ENCODE measurements around the gene CASP10. TPM values are rescaled to one million over a fixed set of nuclear protein-coding genes. Genes with fewer than 3 reads are reported as not detected.

Gene CASP10
- total and polyA plus RNA-seq, 2 of the 13 experiments (the other 11 are each of a cell fraction or from before 2014, with no cell fraction given): 22.2 to 23.8 TPM

GRCh38 chr2:201172279-201172678, 10.7 kb upstream of the CASP10 start:
- ChIA-PET CTCF (ENCODE audit: low intra/inter-chr PET ratio, low total read pairs) (no interaction called here), POLR2A (interaction anchor here (1.1 kb wide), 1 partner anchor 208 kb away, joined by 3 read pairs; the partner anchor contains the start of gene ORC2)
- H2AFZ ChIP-seq (ENCODE audit: low read length): no peak overlapping the region
- intact Hi-C loops (cut with micrococcal nuclease; ENCODE audit: unreplicated experiment) (no loop called here), in situ Hi-C loops (cut with HindIII; ENCODE audit: extremely low pct_ligation_motif_present, low pct_unique_long_range_greater_than_20kb) (no loop called here)
- TF ChIP-seq CEBPB (IDR thresholded peaks at IDR 0.05; ENCODE audit: borderline replicate concordance, low read depth, low read length): peak; percentile 79
- TF ChIP-seq RERE (CRISPR knock-in tag; IDR thresholded peaks at IDR 0.05; ENCODE audit: low read depth): no peak
- H3K9ac ChIP-seq (ENCODE audit: insufficient read depth, low read depth, low read length): no peak overlapping the region
- no peak overlapping the region for H3K4me3 ChIP-seq (replicated peaks in 1 of 3; ENCODE audit: insufficient read depth in 1 of 3, low read depth in 2 of 3, low read length in 3 of 3)
- no peaks in the 10 kb centered on the region for H3K27me3 ChIP-seq (ENCODE audit: control insufficient read depth in 1 of 2, insufficient read depth in 2 of 2, low read length in 2 of 2)
- peaks cover 16% of the 10 kb centered on the region for H3K4me1 ChIP-seq (ENCODE audit: insufficient read depth, low read length)
- FAIRE-seq (no peak), DNase-seq (ENCODE audit: low spot score) (no peak), ATAC-seq (no peak)
- H3K9me3 ChIP-seq (ENCODE audit: low read length): no peaks in the 10 kb centered on the region
- no peak overlapping the region for H3K27ac ChIP-seq (ENCODE audit: extremely low read length, insufficient read depth, low read length)
- no peaks in the 10 kb centered on the region for H3K36me3 ChIP-seq (replicated peaks in 1 of 2; ENCODE audit: control insufficient read depth in 1 of 2, insufficient read depth in 2 of 2, low read length in 2 of 2)
- WGBS (ENCODE audit: low lambda C conversion rate): 35% methylated on average over 2 of the region's 2 CpGs
- BruUV-seq (replicated peaks): no TSS peak
- no peaks in the 10 kb centered on the region for H4K20me1 ChIP-seq (ENCODE audit: insufficient read depth, low read length)
- no peak overlapping the region for H3K4me2 ChIP-seq (ENCODE audit: low read depth, low read length)
- no peaks in the 10 kb centered on the region for H3K79me2 ChIP-seq (ENCODE audit: insufficient read depth, low read length)

- DNase-seq (ENCODE audit: low spot score): no peak
- no peak for ATAC-seq
- ChIA-PET POLR2A (no interaction called here), CTCF (ENCODE audit: low intra/inter-chr PET ratio, low total read pairs) (no interaction called here)
- no peaks in the 10 kb centered on the region for H3K36me3 ChIP-seq (replicated peaks in 1 of 2; ENCODE audit: control insufficient read depth in 1 of 2, insufficient read depth in 2 of 2, low read length in 2 of 2)
- H3K27ac ChIP-seq (ENCODE audit: extremely low read length, insufficient read depth, low read length): no peak overlapping the region
- no peak overlapping the region for H3K4me3 ChIP-seq (replicated peaks in 1 of 3; ENCODE audit: insufficient read depth in 1 of 3, low read depth in 2 of 3, low read length in 3 of 3)
- no peaks in the 10 kb centered on the region for H3K79me2 ChIP-seq (ENCODE audit: insufficient read depth, low read length)
- WGBS (ENCODE audit: low lambda C conversion rate): 89% methylated on average over 1 of the region's 1 CpG
- no peak overlapping the region for H2AFZ ChIP-seq (ENCODE audit: low read length)
- intact Hi-C loops (cut with micrococcal nuclease; ENCODE audit: unreplicated experiment) (no loop called here), in situ Hi-C loops (cut with HindIII; ENCODE audit: extremely low pct_ligation_motif_present, low pct_unique_long_range_greater_than_20kb) (loop anchor here (5.0 kb wide), 2 partner anchors 102 to 267 kb away; partner anchors contain the start of genes HYCC2 and NDUFB3)
- peaks cover 11% of the 10 kb centered on the region; the same call in 1 of the 2 replicates for H3K9me3 ChIP-seq (ENCODE audit: low read length)
- H3K4me2 ChIP-seq (ENCODE audit: low read depth, low read length): no peak overlapping the region
- H3K27me3 ChIP-seq (ENCODE audit: control insufficient read depth in 1 of 2, insufficient read depth in 2 of 2, low read length in 2 of 2): no peaks in the 10 kb centered on the region
- BruUV-seq (replicated peaks): no TSS peak
- H4K20me1 ChIP-seq (ENCODE audit: insufficient read depth, low read length): no peaks in the 10 kb centered on the region
- no peak for FAIRE-seq
- H3K4me1 ChIP-seq (ENCODE audit: insufficient read depth, low read length): peaks cover 22% of the 10 kb centered on the region
- H3K9ac ChIP-seq (ENCODE audit: insufficient read depth, low read depth, low read length): no peak overlapping the region
- no peak for TF ChIP-seq ZBTB8A (CRISPR knock-in tag; IDR thresholded peaks at IDR 0.05; ENCODE audit: borderline replicate concordance, low read depth)
- TF ChIP-seq MXD1 (CRISPR knock-in tag; IDR thresholded peaks at IDR 0.05): no peak
- no peak for TF ChIP-seq RBM39 (IDR thresholded peaks at IDR 0.05; ENCODE audit: low read depth, low read length, poor library complexity, severe bottlenecking)
- TF ChIP-seq ZNF382 (CRISPR knock-in tag; IDR thresholded peaks at IDR 0.05; ENCODE audit: borderline replicate concordance): no peak
- TF ChIP-seq CERS6 (CRISPR knock-in tag; IDR thresholded peaks at IDR 0.05): no peak
- no peak for TF ChIP-seq GLI4 (CRISPR knock-in tag; IDR thresholded peaks at IDR 0.05; ENCODE audit: borderline replicate concordance)
- TF ChIP-seq ZFX (CRISPR knock-in tag; IDR thresholded peaks at IDR 0.05; ENCODE audit: low read depth): no peak
- TF ChIP-seq ZNF430 (CRISPR knock-in tag; IDR thresholded peaks at IDR 0.05): no peak
- no peak for TF ChIP-seq NR2F2 (IDR thresholded peaks at IDR 0.05; ENCODE audit: borderline replicate concordance, low read depth)
- TF ChIP-seq ZNF136 (CRISPR knock-in tag; IDR thresholded peaks at IDR 0.05; ENCODE audit: low read depth): no peak
These were observed 8.3 kb upstream of the CASP10 start for GRCh38 chr2:201174687-201175086.

Measured in HepG2 (cell line).